Stimulated activated CD4-positive, alpha-beta T cell treated with anti-CD3 and anti-CD28 coated beads, Interleukin-12 subunit alpha, Interleukin-12 subunit beta, amount 100 ng/mL, for 48 hours (primary cell): ENCODE data around the gene ZNF670.

ENCODE experiments used
- DNase-seq, 3 donors: peaks; one replicate each; pipeline ENCODE4 v3.0.0-alpha.2; 2020; ENCODE audit warnings: low read depth in 2 of 3, low spot score in 1 of 3

Gene ZNF670

DNA sequence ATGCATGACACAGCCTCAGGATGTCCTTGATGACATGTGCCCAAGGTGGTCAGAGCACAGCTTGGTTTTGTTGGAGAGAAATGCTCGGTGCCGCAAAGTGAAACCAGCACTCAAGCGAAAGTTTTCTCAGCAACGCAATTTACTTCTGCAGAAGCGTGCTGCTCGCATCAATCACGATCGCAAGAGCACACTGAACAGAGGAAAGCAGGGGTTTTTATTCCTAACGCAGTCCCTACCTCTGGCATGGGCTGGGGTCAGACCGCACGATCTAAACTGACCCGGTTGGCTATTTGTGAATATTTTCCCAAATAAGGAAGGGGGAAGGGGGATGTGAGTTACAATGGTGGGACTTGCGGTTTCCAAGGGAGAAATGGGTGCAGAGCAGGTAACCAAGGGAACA is 26.4 kb upstream of the ZNF670 start:
- DNase-seq: no peak

DNA sequence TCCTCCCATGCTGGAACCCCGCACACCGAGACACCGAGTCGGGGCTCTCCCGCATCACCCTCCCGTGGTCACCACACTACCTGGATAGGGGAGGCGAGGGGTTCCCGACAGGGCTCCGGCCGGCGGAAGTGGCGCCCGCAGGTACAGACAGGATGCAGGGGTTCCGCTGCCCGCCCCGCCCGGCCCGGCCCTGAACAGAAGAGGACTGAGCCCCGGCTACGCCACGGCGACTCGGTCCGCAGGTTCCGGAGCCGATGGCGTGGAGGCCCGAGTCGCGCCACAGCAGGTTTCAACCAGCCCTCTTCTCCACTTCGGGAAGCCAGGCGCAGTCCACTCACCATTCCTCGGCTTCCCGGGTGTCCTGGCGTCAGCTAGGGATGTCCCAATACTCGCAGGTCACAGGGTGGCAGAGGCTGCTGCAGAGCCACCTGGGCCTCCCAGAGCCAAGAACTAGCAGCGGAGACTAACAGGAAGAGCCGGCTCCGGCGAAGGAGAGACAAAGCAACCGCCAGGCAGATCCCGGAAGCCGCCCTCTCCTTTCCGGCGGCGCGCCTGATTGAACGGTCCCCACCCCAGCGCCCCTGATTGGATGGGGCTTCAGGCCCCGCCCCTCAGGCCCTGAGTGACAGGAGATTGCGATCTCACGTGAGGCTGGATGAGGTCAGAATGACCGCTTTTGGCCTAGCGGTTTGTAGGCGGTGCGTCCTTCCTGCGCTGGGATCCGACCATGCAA is 25.4 kb upstream of the ZNF670 start, which contains the start of gene ZNF669:
ZNF669 (minus strand) TSS at position 498 of the 733 bp plus-strand sequence; CDS start at position 341, 157 bp downstream.
- peak; percentile 89 to 91 (median 90) for DNase-seq

DNA sequence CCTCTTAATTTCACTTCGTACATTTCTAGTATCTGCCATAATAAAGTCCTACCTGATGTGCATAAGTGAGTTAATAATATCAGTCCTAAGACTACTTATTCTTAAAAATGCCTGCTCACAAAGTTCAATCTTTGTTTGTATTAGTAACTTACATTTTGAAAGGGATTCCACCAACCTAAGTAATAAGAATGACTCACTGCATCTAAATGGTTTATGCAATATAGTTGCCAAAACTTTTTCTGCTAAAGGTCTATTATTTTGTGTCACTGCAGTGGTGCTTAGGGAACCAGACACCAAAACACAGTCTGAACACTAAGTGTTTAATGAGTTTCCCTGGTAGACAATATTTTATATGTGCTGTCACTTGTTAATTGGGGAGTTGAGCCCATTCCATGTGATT is 23.8 kb upstream of the ZNF670 start:
- DNase-seq: no peak

DNA sequence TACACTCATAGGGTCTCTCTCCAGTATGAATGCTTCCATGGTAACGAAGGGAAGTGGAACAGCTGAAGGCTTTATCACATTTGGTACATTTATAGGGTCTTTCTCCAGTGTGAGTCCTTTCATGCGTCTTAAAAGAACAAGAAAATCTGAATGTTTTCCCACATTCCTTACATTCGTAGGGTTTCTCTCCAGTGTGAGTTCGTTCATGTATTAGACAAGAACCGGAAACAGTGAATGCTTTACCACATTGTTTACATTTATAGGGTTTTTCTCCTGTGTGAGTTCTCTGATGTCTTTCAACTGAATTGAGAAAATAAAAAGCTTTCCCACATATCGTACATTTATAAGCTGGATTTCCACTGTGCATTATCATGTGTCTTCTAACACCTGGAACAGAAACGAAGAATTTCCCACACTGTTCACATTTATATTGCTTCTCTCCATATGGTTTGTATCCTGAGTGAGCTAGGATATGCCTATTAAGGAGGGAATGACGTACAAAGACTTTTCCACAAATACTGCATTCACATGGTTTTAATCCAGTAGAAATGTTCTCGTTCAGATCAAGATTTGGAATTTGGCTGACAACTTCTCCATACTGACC is 22.2 kb upstream of the ZNF670 start:
- DNase-seq: no peak

DNA sequence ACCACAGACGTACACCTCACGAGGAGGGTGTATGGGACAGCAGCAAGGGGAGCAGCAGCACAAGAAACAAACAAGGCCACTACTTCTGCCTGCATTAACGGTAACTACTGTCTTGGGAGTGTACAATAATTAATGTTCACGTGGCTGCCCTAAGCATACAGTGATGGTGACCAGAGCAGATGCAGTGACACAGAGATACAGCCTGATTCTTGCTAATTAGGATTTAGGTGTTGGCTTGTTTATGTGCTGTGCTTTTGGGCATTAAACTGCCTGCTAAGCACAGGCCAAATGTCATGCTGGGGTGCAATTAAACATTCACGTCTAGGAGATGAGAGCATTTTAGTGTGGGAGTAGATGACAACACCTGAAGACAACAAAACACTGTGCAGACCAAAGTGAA is 18.3 kb upstream of the ZNF670 start:
- no peak for DNase-seq

DNA sequence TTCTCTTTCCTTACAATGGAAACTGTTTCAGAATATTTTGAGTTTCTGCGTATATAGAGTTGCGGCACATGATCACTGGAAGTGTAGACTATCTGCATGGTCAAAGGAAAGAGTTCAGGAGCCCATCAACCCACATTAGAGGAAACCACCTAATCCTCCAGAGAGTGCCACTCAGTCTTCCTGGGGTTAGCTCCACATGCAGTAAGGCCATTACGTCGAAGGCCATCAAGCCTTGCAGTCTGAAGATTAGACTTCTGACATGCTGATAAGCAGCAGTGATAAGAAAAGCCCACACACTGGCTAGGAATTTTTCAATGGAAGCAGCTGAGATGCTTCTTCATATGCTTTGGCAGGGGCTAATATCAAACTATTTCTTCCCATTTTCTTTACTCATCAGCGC is 17.9 kb upstream of the ZNF670 start:
- no peak for DNase-seq

DNA sequence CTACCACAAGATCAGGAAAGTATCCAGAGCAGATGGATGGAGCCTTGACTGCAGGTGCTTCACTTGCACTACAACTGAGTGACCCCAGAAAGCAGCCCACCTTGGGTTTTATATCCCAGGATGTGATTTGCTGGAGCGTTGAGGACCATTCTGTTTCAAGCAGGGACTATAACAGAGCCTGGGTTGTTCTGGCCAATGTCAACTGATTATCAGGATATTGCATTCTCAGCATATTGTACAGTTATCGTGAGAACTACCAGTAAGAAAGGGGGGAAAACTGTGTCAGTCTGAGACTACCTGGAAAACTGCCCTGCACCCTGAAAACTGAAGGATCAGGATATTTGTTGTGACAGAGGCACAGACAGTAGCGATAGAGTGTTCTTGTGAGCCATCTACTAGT is 17.5 kb upstream of the ZNF670 start:
- DNase-seq: no peak

DNA sequence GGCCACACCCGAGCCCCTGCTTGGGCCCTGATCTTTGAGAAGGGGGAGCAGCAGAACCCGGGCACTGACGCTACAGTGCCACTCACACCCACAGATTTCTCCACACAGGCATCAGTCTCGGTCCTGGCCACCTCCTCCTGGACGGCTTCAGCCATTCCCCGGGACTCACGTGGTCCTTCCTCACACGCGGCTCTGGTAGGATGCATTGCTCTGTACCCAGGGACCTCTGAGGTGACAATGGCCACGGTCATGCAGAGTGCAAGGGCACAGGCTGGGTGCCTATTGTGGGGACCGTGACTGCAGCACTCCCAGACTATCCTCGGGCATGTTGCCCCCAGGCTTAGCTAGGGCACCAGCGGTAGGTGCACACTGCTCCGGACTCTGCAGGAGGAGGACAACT is 11.8 kb upstream of the ZNF670 start:
- DNase-seq: no peak

DNA sequence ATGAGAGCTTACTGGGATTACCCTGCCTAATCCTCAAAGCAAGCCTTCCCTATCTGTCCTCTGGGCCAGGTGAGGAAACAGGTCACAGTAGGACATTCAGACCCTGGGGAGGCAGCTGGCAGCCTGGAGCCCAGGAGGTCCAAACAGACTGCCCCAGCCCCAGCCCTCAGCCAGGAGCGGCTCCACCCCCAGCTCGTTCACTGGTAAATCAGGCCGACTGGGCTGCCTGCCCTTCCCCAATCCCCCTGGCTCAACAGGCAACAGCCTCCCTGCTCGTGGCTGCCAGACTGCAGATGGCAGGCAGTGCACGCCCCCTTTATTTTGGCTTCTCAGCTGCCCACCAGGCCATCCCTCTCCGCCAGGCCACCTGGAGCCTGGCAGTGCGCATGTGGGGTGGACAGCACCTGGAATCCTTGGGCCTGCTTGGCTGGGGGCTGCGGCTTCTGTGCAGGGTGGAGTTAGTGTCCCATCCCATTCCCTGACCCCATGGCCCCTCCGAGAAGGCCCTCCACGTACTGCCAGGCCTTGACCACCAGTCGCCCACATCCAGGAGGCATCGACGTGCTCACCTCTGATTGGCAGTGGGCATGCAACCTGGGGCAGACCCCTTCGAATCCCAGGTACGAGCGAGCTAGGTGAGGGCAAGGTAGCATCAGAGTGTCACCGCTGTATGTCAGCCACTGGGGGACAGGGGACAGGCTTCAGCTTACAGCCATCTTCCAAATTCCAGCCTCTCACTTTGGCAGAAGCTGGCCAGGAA is 11.2 kb upstream of the ZNF670 start:
- no peak for DNase-seq

DNA sequence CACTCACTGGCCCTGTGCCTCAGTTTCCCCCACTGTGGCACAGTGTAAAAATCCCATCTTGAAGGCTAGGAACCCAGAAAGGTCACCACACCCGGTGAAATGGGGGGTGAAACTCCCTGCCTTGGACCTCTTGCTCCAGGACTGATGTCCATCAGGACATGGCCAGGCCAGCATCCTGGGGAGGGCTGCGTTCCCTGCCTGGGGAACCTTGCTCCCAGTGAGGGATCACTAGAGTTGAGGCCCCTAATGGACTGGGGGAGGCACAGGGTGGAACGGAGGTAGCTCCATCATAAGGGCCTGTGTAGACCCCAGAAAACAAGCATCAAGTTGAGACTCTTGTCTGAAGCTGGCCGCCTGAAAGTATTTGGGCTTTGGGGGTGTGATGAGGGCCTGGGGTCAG is 10.4 kb upstream of the ZNF670 start:
- DNase-seq: no peak

DNA sequence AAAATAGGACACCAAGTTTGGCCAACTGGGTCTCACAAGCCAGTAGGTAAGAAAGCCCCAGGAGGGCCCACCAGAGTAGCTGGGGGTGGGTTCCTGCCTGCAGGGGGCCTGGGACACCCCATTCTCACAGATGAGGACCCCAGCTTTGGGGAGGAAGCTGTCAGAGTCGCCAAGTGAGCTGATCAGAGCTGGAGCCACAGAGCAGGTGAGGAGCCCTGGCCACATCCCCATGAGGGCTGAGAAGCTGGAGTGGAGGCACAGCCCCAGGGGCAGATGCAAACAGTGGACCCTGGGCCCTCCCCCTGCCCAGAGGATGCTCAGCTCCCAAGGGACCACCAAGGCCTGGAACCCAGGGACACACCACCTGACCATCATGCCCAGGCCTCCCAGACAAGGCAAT is 8.6 kb upstream of the ZNF670 start:
- no peak for DNase-seq

DNA sequence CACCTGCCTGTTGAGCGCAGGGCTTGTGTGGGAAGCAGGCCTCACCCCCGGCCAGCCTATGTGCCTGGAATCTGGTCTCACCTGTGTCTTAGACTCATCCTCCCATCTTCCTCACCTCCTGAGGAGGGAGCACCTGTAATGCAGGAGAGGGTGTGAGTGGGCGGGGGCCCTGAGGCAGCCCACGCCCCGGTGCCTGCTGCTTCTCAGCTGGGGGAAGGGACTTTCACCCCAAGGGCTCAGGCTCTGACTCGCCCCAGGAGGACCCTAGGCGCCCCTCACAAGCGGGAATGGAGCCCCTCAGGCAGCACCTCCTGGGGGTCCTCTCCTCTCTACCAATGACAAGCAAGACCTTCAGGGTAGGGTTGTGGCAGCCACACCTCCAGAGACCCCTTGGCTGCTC is 6.7 kb upstream of the ZNF670 start:
- no peak for DNase-seq

DNA sequence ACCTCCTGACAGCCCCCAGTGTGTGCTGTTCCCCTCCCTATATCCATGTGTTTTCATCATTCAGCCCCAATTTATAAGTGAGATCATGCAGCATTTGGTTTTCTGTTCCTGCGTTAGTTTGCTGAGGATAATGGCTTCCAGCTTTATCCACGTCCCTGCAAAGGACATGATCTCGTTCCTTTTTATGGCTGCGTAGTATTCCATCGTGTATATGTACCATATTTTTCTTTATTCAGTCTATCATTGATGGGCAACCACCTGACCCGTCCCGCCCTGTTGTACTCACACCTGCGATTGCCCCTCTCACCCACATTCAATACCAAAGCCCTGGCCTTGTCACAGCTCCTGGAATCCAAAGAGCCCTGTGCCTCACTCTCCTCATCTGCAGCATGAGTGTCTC is 6.2 kb upstream of the ZNF670 start:
- no peak for DNase-seq

DNA sequence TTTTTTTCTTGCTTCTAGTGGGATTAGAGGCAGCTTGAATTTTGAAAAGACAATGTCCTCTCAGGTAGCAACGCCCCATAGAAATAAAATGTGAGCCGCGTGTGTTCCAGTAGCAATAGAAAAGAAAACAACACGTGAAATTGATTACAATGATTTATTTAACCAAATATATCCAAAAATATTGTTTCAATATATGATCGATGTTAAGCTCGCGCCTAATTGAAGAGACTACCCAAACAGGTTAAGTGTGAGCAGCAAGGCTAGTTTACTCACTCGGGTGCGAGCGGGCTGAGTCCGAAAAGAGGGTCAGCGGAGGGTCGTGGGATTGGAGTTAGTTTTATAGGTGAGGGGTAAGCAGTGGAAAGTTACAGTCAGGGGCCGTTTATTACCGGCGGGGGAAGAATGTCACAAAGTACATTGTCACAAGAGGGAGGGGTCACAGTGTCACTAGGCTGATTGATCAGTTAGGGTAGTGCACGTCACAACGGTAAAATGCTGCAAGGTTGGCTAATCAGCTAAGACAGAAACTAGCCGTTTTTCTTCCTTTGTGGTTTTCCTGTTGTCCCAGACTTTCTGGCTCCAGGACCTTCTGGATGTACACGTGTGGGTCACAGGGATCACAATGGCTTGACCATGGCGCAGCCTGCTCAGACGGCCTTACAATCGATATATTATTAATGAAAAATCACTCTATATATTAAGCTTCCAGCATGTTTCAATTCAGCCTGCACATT is 697 bp upstream of the ZNF670 start:
- DNase-seq: peak in 1 of 3 donors; percentile 14

DNA sequence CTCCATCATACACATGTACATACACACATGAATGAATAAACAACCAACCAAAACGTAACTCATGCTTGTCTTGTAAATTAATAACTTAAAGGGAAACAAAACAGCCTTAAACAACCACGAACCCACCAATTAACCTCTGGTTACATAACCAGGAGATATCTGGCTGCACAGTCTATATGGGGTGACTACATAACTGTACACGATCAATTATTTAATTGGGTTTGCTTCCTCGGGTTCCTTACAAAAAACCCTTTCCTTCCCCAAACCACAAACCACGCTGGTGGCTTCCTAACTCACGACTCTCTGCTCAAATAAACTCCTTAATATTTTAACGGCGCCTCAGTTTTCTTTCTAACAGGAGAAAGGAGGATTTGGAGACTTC is 744 bp downstream of the ZNF670 start:
- no peak for DNase-seq

DNA sequence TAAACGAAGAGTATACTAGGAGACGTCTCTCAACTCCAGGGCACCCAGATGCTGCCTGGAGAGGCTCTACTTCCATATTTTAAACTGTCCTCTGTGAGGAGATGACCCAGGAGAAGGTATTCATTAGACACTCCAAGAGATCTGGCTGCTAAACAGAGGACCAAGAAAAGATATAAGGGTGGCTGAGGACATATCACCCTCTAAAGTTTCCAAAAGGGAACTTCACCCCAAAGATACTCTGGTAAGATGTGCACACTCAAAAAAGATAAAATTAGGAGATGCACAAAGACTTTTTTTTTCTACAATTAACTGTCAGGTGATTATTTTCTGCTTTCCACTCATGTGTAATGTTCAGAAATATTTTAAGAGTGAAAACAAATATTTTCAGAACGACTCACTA is 1.4 kb downstream of the ZNF670 start:
- DNase-seq: no peak

DNA sequence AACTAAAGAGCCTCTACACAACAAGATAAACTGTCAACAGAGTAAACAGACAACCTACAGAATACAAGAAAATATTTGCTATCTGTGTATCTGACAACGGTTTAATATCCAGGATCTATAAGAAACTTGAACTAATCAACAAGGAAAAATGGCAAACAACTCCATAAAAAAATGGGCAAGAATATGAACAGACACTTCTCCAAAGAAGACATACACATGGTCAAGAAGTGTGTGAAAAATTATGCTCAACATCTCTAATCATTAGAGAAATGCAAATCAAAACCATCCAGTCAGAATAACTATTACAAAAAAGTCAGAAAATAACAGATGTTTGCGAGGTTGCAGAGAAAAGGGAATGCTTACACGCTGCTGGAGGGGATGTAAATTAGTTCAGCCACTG is 8.0 kb downstream of the ZNF670 start:
- DNase-seq: no peak

DNA sequence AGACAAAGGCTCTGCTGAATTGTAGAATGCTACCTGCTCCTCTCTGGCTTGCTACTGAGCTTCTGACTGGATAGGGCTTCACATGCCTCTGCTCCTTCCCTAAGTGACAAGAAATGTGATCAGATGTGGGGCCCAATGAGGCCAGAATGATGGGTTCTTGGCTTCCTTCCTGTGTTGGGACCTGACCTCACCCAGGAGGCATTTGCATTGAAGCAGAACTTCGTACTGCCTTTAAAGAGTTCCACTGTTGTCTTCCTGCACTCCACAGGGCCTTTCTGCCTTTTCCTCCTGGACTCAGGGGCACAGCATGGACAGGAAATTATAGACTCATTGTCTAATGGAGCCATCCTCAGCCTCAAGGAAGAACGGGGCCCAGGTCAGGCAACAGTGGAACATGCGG is 14.3 kb downstream of the ZNF670 start:
- DNase-seq: no peak

DNA sequence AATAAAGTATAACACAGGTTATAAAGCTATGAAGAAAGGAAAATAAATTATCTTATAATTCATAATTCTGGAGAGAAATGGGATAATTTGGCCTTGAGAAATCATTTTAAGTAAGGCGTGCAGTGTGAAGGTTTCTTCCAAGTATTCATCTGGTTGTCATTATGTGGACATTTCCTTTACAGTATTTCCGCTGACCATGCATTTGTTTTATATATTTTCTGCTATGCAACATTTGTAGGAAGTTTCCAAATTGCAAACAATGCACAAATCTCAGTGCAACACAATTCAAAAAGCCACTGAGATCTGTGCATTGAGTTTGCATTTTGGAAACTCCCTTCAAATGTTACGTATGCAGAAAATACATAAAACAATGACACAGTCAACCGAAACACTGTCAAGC is 17.8 kb downstream of the ZNF670 start:
- no peak for DNase-seq

DNA sequence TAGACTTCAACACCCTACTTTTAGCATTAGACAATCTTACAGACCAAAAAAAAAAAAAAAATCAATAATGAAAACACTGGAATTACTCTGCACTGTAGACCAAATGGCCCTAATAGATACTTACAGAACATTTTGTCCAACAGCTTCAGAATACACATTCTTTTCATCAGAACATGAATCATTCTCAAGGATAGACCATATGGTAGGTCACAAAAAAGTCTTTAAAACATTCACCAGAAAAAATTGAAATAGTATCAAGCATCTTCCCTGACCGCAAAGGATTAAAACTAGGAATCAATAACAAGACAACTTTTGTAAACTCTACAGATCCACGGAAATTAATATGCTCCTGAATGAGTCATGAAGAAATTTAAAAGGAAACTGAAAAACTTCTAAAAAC is 22.5 kb downstream of the ZNF670 start:
- no peak for DNase-seq

DNA sequence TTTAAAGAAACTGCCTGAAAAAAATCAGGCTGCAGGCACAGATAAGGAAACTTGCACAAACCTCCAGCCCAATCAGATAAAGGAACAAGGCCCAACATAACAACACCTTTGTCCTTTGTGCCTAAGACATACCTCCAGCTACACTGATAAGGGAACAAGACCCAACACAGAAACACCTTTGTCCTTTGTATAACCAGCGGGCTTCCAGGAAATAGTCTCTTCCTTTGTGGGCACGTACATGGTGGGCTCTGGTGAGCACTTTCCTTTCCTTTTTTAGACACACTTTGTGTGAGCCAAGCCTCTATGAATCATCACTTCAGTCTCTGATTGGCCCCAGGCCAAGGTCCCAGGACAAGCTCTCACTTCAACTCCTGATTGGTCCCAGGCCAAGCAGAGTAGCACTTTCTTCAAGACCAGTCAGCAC is 23.6 kb downstream of the ZNF670 start:
- no peak for DNase-seq

DNA sequence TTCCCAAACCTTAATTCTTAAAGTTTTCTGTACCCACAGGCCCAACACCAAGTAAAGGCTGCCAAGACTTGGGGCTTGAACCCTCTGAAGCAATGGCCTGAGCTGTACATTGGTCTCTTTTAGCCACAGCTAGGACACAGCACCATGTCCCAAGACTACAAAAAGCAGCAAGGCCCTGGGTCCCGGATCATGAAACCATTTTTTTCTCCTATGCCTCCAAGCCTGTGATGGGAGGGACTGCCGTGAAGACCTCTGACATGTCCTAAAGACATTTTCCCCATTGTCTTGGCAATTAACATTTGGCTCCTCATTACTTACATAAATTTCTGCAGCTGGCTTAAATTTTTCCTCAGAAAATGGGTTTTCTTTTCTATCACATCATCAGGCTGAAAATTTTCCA is 30.9 kb downstream of the ZNF670 start:
- DNase-seq: no peak
